HFF-Myc (cell line): Measurements from ENCODE around the gene CHRNA4.

Experiments used
- DNase-seq: peaks from one replicate; pipeline ENCODE4 v3.0.0-alpha.2; 2011; ENCODE audit warnings: low read depth; ENCODE audit errors: extremely low read depth
- H3K4me3 ChIP-seq: replicated peaks from 2 replicates; pipeline ENCODE4 v1.5.1; 2011; ENCODE audit warnings: low read depth, mild to moderate bottlenecking, control low read depth, low read length
- TF ChIP-seq, protein P1 (sequence below): IDR thresholded peaks from 2 replicates; pipeline ENCODE4 v1.5.1; 2012; ENCODE audit warnings: mild to moderate bottlenecking, low read depth, low read length, control low read depth; ENCODE audit errors: missing control alignments

The CHRNA4 gene

DNA sequence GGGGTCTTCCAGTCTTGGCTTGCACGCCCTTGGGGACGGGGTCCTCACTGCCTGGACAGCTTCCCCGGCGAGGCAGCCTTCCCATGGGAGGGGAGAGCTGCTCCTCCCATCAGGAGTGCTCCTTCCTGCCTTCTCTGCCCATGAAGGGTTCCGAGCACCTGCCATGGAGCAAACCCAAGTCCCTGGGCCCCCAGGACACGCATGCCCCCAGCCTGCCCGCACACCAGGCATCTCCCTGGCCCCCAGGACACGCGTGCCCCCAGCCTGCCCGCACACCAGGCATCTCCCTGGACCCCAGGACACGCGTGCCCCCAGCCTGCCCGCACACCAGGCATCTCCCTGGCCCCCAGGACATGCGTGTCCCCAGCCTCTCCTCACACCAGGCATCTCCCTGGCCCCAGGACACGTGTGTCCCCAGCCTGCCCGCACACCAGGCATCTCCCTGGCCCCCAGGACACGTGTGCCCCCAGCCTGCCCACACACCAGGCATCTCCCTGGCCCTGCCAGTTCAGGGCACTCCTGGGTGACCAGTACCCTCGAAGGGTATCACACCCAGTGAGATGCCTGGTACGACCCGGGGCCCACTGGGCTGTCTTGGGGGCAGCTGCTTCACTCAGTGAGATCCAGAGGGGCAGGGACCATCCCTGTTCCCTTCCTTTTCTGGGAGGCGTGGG lies 46.4 kb downstream of the CHRNA4 start:
- TF ChIP-seq, protein P1, sequence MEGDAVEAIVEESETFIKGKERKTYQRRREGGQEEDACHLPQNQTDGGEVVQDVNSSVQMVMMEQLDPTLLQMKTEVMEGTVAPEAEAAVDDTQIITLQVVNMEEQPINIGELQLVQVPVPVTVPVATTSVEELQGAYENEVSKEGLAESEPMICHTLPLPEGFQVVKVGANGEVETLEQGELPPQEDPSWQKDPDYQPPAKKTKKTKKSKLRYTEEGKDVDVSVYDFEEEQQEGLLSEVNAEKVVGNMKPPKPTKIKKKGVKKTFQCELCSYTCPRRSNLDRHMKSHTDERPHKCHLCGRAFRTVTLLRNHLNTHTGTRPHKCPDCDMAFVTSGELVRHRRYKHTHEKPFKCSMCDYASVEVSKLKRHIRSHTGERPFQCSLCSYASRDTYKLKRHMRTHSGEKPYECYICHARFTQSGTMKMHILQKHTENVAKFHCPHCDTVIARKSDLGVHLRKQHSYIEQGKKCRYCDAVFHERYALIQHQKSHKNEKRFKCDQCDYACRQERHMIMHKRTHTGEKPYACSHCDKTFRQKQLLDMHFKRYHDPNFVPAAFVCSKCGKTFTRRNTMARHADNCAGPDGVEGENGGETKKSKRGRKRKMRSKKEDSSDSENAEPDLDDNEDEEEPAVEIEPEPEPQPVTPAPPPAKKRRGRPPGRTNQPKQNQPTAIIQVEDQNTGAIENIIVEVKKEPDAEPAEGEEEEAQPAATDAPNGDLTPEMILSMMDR: no peak
- no peak for DNase-seq
- no peak overlapping the region for H3K4me3 ChIP-seq

DNA sequence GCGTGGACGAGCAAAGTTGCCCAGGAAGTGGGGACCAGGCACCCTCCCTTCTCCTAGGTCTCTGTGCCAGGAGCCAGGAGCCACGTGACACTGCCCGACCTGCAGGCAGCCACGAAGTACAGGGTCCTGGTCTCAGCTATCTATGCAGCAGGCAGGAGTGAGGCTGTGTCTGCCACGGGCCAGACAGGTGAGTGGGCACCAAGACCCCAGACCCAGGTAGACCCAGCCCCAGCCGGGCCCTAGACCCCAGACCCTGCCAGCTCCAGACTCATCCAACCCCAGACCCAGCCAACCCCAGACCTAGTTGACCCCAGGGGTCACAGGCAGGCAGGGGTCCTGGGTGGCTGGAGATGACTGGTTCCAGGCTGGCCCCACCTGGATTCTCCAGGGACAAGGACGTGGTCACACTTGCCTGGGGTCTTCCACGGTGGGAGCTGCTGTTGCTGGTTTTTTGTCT lies 47.1 kb downstream of the CHRNA4 start:
- no peak overlapping the region for H3K4me3 ChIP-seq
- no peak for DNase-seq
- TF ChIP-seq, protein P1: no peak

DNA sequence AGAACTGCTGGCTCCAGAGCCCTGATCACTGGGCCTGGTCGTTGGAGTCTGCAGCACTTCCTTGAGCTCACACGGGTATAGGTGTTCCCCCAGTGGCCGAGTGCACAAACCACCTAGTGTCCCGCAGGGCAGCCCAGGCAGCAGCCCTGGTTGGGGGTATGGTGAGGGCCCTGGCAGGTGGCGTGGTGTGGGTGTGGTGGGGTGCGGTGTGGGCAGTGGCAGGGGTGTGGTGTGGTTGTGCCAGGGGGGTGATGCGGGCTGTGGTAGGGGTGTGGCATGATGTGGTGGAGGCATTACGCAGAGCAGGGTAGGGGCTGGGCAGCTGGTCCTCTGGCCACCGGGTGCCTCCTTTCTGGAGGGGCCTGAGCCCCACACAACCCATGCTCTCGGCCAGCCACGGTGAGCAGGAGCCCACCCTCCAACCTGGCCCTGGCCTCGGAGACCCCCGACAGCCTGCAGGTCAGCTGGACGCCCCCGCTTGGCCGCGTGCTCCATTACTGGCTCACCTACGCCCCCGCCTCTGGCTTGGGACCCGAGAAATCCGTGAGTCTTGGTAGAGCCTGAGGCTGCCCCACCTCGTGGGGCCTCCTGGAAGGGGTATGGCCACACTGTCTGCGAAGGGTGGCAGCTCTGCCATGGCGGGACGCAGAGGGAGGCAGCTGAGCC lies 47.7 kb downstream of the CHRNA4 start:
- no peak for DNase-seq
- no peak overlapping the region for H3K4me3 ChIP-seq
- TF ChIP-seq, protein P1: no peak

DNA sequence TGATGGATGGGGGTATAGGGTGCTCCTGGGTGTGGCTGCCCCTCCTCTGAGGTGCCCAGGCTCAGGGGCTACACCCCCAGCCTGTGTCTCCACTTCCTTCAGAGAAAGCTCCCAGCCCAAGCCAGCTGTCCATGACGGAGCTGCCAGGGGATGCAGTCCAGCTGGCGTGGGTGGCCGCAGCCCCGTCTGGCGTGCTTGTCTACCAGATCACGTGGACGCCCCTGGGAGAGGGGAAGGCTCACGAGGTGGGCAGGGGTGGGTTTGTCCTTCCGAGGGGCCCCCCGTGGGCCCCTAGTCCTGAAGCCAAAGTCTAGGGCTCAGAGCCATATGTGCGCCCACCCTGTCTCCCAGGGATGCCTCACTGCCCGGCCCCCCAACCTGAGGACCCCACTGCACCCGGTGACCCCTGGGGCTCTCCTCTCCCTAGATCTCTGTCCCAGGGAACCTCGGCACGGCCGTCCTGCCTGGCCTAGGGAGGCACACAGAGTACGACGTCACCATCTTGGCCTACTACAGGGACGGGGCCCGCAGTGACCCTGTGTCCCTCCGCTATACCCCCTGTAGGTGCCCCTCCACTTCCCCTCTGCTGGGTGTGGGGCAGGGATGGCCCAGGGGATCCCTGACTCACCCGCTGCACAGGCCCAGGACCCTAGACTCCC lies 48.3 kb downstream of the CHRNA4 start:
- H3K4me3 ChIP-seq: no peak overlapping the region
- TF ChIP-seq, protein P1: no peak
- no peak for DNase-seq

DNA sequence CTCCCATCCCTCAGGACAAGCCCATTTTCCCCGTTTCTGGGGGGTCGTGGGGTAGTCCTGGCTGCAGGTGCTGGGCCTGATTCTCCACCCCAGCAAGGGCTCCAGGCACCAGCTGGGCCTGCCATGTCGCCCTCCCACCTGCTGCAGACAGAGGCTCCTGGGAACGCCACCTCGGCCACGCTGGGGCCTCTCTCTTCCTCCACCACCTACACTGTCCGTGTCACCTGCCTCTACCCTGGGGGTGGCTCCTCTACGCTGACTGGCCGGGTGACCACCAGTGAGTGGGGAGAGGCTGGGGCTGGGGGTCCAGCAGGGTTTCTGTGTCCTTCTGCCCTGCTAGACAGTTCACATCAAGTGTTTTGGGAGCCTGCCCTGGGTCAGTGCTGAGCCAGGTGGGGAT lies 48.9 kb downstream of the CHRNA4 start:
- no peak for DNase-seq
- TF ChIP-seq, protein P1: no peak

DNA sequence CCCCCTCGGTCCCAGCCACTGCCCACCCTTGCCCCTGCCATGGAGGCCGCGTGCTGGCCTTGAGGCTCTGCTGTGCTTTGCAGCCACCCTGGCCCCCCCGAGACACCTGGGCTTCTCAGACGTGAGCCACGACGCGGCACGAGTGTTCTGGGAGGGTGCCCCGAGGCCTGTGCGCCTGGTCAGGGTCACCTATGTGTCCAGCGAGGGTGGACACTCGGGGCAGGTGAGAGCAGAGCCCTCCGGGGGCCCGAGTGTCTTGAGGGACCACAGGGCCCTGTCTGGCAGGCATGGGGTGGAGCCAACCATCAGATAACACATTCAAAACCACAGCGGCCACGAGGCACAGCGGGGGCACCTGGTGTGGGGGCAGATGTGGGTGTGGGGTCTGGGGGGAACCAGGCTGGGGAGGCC lies 49.3 kb downstream of the CHRNA4 start:
- no peak overlapping the region for H3K4me3 ChIP-seq
- TF ChIP-seq, protein P1: no peak
- no peak for DNase-seq

More for the DNA sequence above, 48.9 kb downstream of the CHRNA4 start:
- no peak overlapping the region for H3K4me3 ChIP-seq
